OCI-LY1 (cell line): ENCODE data around the gene TARS3.

Experiments
- CTCF ChIP-seq: fragments of 200-600 bp; sonication (generic), shearing (Covaris generic); IDR thresholded peaks from 2 replicates; pipeline ENCODE4 v1.5.1; 2017; ENCODE audit warnings: mild to moderate bottlenecking, antibody characterized with exemption, low read length, moderate library complexity, mixed read lengths
- EZH2 ChIP-seq: fragments of 200-600 bp; sonication (generic), shearing (Covaris generic); IDR thresholded peaks from 2 replicates; pipeline ENCODE4 v1.8.0; 2017; ENCODE audit warnings: borderline replicate concordance, mixed run types, mild to moderate bottlenecking, antibody characterized with exemption, low read length, moderate library complexity, mixed read lengths

- no peak for TF ChIP-seq CTCF
- no peak for TF ChIP-seq EZH2
Observed at GRCh38 chr15:101637516-101637915, 86.8 kb downstream of the TARS3 start.
